T-cell (primary cell): ENCODE results near the gene RNU2-63P. TPM values are rescaled to one million over a fixed set of nuclear protein-coding genes. Genes with fewer than 3 reads are reported as not detected.
"Not testable (repeated sequence)": the region's sequence is repeated elsewhere in the genome, so short reads cannot be mapped to it uniquely, and the experiment has no call there.

Experiments
- ATAC-seq, 4 experiments: fragments of 200-7000 bp in 3 of 4; fragments of 150-1000 bp in 1 of 4; cut with Tn5 transposase; replicated peaks in 1 of 4; 1 replicate in 3 of 4; 2 replicates in 1 of 4; pipeline ENCODE4 v1.10.0; 2021; ENCODE audit warnings: moderate library complexity in 3 of 4, mild to moderate bottlenecking in 2 of 4, moderate number of reproducible peaks in 1 of 4
- CTCF ChIA-PET, 2 donors: fragments of 300-600 bp; sonication (Branson Sonifier 250); formaldehyde crosslinking; loops; one replicate each; lab custom pipeline; 2022; ENCODE audit warnings: antibody characterized with exemption in 2 of 2; lab: Charles Lee
- POLR2A ChIA-PET, 2 donors: fragments of 300-600 bp; sonication (Branson Sonifier 250); formaldehyde crosslinking; loops; one replicate each; lab custom pipeline; 2022; ENCODE audit warnings: antibody characterized with exemption in 2 of 2; lab: Charles Lee
- DNase-seq, 35 experiments: peaks; one replicate each; pipeline versions ENCODE4 v3.0.0 to v3.0.0-alpha.2; 2013 to 2023
- H3K27ac ChIP-seq: one replicate; pipeline ENCODE4 v1.5.1; 2013; ENCODE audit warnings: low read length
- H3K27me3 ChIP-seq, 2 experiments: replicated peaks in 1 of 2; 1 replicate in 1 of 2; 2 replicates in 1 of 2; pipeline versions ENCODE4 v1.6.1 to v1.7.0; 2013; ENCODE audit warnings: low read length in 1 of 2, mixed read lengths in 1 of 2; ENCODE audit not compliant: control insufficient read depth in 2 of 2, insufficient read depth in 2 of 2; ENCODE audit errors: extremely low read depth in 1 of 2
- H3K36me3 ChIP-seq, 2 donors: 1 replicate in 1 of 2; 2 replicates in 1 of 2; pipeline versions ENCODE4 v1.6.1 to v1.7.0; 2013; ENCODE audit warnings: low read length in 1 of 2; ENCODE audit not compliant: control insufficient read depth in 2 of 2, insufficient read depth in 1 of 2; ENCODE audit errors: extremely low read depth in 1 of 2
- H3K4me1 ChIP-seq, 2 experiments: 1 replicate in 1 of 2; 2 replicates in 1 of 2; pipeline versions ENCODE4 v1.6.1 to v1.7.0; 2013; ENCODE audit warnings: low read length in 2 of 2, mixed read lengths in 1 of 2; ENCODE audit not compliant: insufficient read depth in 2 of 2, control insufficient read depth in 1 of 2; ENCODE audit errors: extremely low read depth in 1 of 2
- H3K4me3 ChIP-seq, 2 donors: 1 replicate in 1 of 2; 2 replicates in 1 of 2; pipeline versions ENCODE4 v1.5.1 to v1.7.0; 2013; ENCODE audit warnings: mild to moderate bottlenecking in 2 of 2, low read length in 1 of 2, moderate library complexity in 1 of 2; ENCODE audit not compliant: control insufficient read depth in 1 of 2; ENCODE audit errors: extremely low read depth in 1 of 2
- H3K9me3 ChIP-seq: 2 replicates; pipeline ENCODE4 v1.7.0; 2013
- H3K27ac Mint-ChIP-seq, 2 donors: one replicate each; pipeline ENCODE4 v1.8.0; 2020 to 2021; ENCODE audit warnings: mild to moderate bottlenecking in 2 of 2, mixed read lengths in 2 of 2
- H3K27me3 Mint-ChIP-seq, 2 donors: one replicate each; pipeline ENCODE4 v1.8.0; 2021 to 2022; ENCODE audit warnings: mixed read lengths in 2 of 2
- H3K36me3 Mint-ChIP-seq: one replicate; pipeline ENCODE4 v1.8.0; 2021; ENCODE audit warnings: mixed read lengths
- H3K4me1 Mint-ChIP-seq, 3 donors: one replicate each; pipeline ENCODE4 v1.8.0; 2020 to 2022; ENCODE audit warnings: mixed read lengths in 3 of 3, mild to moderate bottlenecking in 1 of 3
- H3K4me3 Mint-ChIP-seq, 3 donors: one replicate each; pipeline ENCODE4 v1.8.0; 2020 to 2022; ENCODE audit warnings: mild to moderate bottlenecking in 3 of 3, mixed read lengths in 3 of 3, moderate library complexity in 3 of 3
- H3K9me3 Mint-ChIP-seq, 3 donors: one replicate each; pipeline ENCODE4 v1.8.0; 2020 to 2022; ENCODE audit warnings: mixed read lengths in 3 of 3
- WGBS: methylation state at CpG from one replicate; pipeline ENCODE4 v1.1.5; 2013; ENCODE audit warnings: missing lambda C conversion rate; ENCODE audit not compliant: insufficient coverage; 5-methylcytosine and 5-hydroxymethylcytosine counted together
- total RNA-seq, 35 experiments: library from RNA in 6 of 35; stranded (reverse) in 6 of 35; fragments of 120-200 nt in 1 of 35; gene quantifications; one replicate each; pipeline versions ENCODE4 v1.2.1 to v1.2.4 and lab custom pipeline; 2013 to 2026

RNU2-63P gene
- total RNA-seq, 5 donors from 2014 or later (not counting 1 experiment from before 2014, with no cell fraction given) = 4.0 to 18.7 (median 13.3) TPM; not detected in 2

DNA sequence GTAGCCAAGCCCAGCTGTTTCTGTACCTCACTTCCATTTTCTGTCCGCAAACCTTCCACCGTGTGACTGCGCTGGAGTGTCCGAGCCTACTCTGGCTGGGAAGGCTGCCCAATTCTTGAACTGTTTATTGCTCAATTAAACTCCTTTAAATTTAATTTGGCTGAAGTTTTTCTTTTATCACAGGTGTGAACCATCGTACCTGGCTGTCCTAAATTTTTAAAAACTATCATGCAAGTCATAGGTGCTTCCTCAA, 6.2 kb upstream of the RNU2-63P start:
- no peaks in the 10 kb centered on the region for H3K9me3 ChIP-seq
- peaks cover 0 to under 1% of the 10 kb centered on the region in 2 experiments for H3K27me3 ChIP-seq
- peaks cover 0 to 4% of the 10 kb centered on the region in 2 donors for H3K36me3 ChIP-seq
- Mint-ChIP-seq H3K27ac (no peak overlapping the region), H3K27me3 (no peaks in the 10 kb centered on the region), H3K4me3 (no peak overlapping the region), H3K4me1 (peaks cover 3 to 10% (median 8%) of the 10 kb centered on the region in 3 donors), H3K36me3 (peaks cover 16% of the 10 kb centered on the region), H3K9me3 (peaks cover 0 to 4% (median 0%) of the 10 kb centered on the region in 3 donors)
- DNase-seq (no peak), ATAC-seq (no peak)
- H3K4me3 ChIP-seq = no peak overlapping the region
- 100% methylated on average over 4 of the region's 5 CpGs for WGBS
- ChIA-PET CTCF (no interaction called here), POLR2A (interaction anchor here in 1 of 2 donors (0.5 to 0.7 kb wide), 2 partner anchors 37 to 148 kb away, joined by 3 to 9 read pairs; partner anchors contain the start of gene THNSL2)
- peaks cover 0 to 1% of the 10 kb centered on the region in 2 experiments for H3K4me1 ChIP-seq
- no peak overlapping the region for H3K27ac ChIP-seq

DNA sequence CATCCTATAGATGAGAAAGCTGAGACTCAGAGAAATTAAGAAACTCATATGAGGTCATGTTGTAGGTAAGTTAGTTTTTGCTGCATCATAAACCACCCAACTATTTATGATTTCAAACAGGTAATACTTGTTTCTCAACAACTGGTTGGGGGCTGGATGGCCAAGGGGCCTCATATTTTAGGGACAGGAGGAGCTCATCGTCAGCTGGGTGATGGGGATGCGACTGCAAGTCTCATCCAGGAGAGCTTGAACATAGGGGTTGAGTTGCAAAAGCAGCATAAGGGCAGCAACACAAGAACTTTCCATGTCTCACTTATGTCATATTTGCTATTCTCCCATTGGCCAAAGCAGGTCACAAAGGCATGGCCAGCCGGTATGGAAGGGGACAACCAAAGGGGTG, 3.6 kb upstream of the RNU2-63P start:
- no peaks in the 10 kb centered on the region for H3K9me3 ChIP-seq
- no peak overlapping the region for H3K27ac ChIP-seq
- DNase-seq (no peak), ATAC-seq (no peak)
- WGBS = no CpG with 5 or more reads among the region's 3 CpGs
- Mint-ChIP-seq H3K27me3 (no peaks in the 10 kb centered on the region), H3K27ac (no peak overlapping the region), H3K9me3 (peaks cover 0 to 4% (median 0%) of the 10 kb centered on the region in 3 donors), H3K36me3 (peaks cover 3% of the 10 kb centered on the region), H3K4me1 (peaks cover 14 to 22% (median 21%) of the 10 kb centered on the region in 3 donors), H3K4me3 (no peak overlapping the region)
- H3K4me1 ChIP-seq = peaks cover 0 to 13% of the 10 kb centered on the region in 2 experiments
- H3K4me3 ChIP-seq = no peak overlapping the region
- ChIA-PET CTCF (interaction anchor here in 1 of 2 donors (0.6 kb wide), 1 partner anchor 140 kb away, joined by 4 read pairs; no protein-coding TSS in a partner anchor), POLR2A (no interaction called here)
- no peaks in the 10 kb centered on the region for H3K36me3 ChIP-seq
- peaks cover 0 to 5% of the 10 kb centered on the region in 2 experiments for H3K27me3 ChIP-seq

DNA sequence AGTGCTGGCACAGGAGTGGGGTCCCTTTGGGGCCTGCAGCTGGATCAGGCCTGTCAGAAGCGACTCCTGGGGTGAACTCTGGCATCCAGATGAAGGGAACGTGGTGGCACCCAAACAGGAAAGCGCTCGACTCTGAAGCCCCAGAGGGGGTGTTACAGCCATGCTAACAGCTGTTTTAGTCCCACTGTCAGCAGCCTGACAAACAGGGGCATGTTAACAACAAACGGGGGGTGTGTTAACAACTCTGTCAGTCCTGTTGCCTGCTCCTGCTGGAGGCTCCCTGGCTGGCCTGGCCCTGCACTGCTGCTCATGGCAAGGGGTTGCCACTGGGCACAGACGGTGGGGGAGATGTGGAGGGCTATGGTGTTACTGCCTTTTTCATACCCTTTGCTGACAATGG, 2.6 kb upstream of the RNU2-63P start:
- Histone ChIP-seq H3K27ac (no peak overlapping the region), H3K27me3 (peaks cover 0 to 5% of the 10 kb centered on the region in 2 experiments), H3K36me3 (no peaks in the 10 kb centered on the region), H3K9me3 (no peaks in the 10 kb centered on the region), H3K4me3 (no peak overlapping the region), H3K4me1 (peaks cover 0 to 13% of the 10 kb centered on the region in 2 experiments)
- Mint-ChIP-seq H3K27me3 (no peaks in the 10 kb centered on the region), H3K36me3 (peaks cover 3% of the 10 kb centered on the region), H3K4me1 (peaks cover 14 to 25% (median 21%) of the 10 kb centered on the region in 3 donors), H3K9me3 (peaks cover 0 to 4% (median 0%) of the 10 kb centered on the region in 3 donors), H3K27ac (no peak overlapping the region), H3K4me3 (no peak overlapping the region)
- 91% methylated on average over 6 of the region's 6 CpGs for WGBS
- ATAC-seq = no peak
- CTCF ChIA-PET = no interaction called here
- no peak for DNase-seq
- POLR2A ChIA-PET = interaction anchor here in 1 of 2 donors (0.8 kb wide), 1 partner anchor 34 kb away, joined by 4 read pairs; no protein-coding TSS in a partner anchor

DNA sequence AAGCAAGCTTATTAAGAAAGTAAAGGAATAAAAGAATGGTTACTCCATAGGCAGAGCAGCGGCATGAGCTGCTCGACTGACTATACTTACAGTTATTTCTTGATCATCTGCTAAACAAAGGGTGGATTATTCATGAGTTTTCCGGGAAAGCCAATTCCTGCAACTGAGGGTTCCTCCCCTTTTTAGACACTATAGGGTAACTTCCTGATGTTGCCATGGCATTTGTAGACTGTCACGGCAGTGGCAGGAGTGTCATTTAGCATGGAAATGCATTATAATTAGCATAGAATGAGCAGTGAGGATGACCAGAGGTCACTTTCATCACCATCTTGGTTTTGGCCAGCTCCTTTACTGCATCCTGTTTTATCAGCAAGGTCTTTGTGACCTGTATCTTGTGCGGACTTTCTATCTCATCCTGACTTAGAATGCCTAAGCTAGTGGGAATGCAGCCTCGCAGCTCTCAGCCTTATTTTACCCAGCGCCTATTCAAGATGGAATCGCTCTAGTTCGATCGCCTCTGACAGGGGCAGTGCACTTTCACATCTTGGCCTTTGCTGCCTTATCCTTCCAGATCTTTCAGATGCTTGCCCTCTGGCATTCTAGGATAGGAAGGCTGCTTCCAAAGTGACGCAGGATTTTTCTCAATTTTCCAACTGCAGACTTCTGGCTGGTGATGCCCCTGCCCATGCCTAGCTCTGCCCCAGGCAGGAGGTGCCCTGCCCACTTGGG, 1.9 kb upstream of the RNU2-63P start:
- H3K4me3 ChIP-seq, ATAC-seq, H3K36me3 Mint-ChIP-seq, CTCF ChIA-PET, H3K9me3 Mint-ChIP-seq, H3K36me3 ChIP-seq, H3K9me3 ChIP-seq, H3K27me3 Mint-ChIP-seq, POLR2A ChIA-PET, H3K27me3 ChIP-seq, DNase-seq, H3K27ac Mint-ChIP-seq, H3K27ac ChIP-seq: not testable (repeated sequence)
- Mint-ChIP-seq H3K4me3 (peak overlapping the region; percentile 92 to 97 (median 95)), H3K4me1 (peaks cover 14 to 25% (median 21%) of the 10 kb centered on the region in 3 donors)
- H3K4me1 ChIP-seq = peaks cover 0 to 13% of the 10 kb centered on the region in 2 experiments
- WGBS = 96% methylated on average over 6 of the region's 11 CpGs

DNA sequence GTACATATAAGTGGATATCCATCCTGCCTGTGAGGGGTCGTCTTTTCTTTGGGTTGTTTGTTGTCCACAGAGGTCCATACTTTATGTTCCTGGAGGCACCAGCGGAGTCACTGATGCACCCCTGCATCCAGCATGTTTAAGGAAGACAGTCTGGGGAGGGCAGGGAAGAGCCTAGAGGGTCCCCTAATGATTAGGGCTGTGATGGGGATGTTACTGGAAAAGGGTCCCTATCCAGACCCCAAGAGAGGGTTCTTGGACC, 1.4 kb upstream of the RNU2-63P start:
- H3K36me3 Mint-ChIP-seq, H3K27me3 Mint-ChIP-seq, H3K36me3 ChIP-seq, H3K4me3 ChIP-seq, H3K9me3 Mint-ChIP-seq, H3K27ac ChIP-seq, ATAC-seq, H3K27me3 ChIP-seq, DNase-seq, H3K9me3 ChIP-seq, CTCF ChIA-PET: not testable (repeated sequence)
- Mint-ChIP-seq H3K4me3 (peak overlapping the region; percentile 92 to 97 (median 95)), H3K27ac (peak overlapping the region; percentile 99), H3K4me1 (peaks cover 14 to 25% (median 21%) of the 10 kb centered on the region in 3 donors)
- 96% methylated on average over 2 of the region's 2 CpGs for WGBS
- POLR2A ChIA-PET = interaction anchor here in 1 of 2 donors (2.1 kb wide), 1 partner anchor 19 kb away, joined by 4 read pairs; no protein-coding TSS in a partner anchor
- peaks cover 0 to 13% of the 10 kb centered on the region in 2 experiments for H3K4me1 ChIP-seq

DNA sequence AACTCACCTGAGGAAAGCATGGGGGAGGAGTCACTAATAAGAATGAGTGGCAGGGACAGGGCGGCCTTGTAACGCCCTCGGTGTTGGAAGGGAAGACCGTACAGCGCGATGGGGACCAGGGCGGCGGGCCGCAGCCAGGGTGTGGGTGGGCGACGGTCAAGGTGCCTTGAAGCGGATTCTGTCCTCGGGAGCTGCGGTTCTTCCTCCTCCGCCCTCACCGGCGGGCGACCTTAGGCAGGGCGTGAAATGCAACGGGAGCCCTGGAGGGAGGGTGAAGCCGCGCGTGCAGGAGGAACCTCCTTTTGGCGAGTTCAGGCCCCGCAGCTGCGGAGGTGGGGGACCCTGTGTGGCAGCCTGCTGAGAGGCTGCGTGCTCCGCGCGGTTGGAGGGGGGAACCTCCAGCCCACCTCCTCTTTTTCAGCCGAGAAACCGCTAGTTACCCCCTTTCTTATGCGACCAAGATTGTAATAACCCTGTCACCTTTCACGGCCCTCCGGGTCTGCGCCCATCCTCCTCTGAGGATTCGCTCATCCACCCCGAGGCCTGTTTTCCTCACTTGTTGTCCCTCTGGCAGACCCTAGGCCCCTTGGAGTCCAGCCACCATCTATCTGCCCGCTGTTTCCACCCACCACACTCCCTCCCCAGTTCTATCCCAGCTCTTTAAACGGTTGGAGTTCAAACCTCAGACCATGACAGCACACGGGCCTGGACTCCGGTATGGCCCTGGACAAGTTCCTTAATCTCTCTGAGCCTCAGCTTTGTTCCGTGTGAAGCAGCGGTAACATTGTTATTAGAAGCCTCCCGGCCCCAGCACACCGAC, 823 bp upstream of the RNU2-63P start:
- Mint-ChIP-seq H3K9me3 (peaks cover 0 to 4% (median 0%) of the 10 kb centered on the region in 3 donors), H3K4me3 (peak overlapping the region; percentile 92 to 97 (median 95)), H3K4me1 (peaks cover 14 to 25% (median 21%) of the 10 kb centered on the region in 3 donors), H3K36me3 (no peaks in the 10 kb centered on the region), H3K27me3 (no peaks in the 10 kb centered on the region), H3K27ac (peak overlapping the region; percentile 99)
- H3K4me3 ChIP-seq = peak overlapping the region; percentile 86 to 96
- ChIA-PET POLR2A (interaction anchor here in 1 of 2 donors (0.6 to 2.1 kb wide), 2 partner anchors 19 to 55 kb away, joined by 3 to 4 read pairs; no protein-coding TSS in a partner anchor), CTCF (interaction anchor here in 1 of 2 donors (0.5 to 1.6 kb wide), 2 partner anchors 7 to 43 kb away, joined by 3 to 4 read pairs; no protein-coding TSS in a partner anchor)
- no peaks in the 10 kb centered on the region for H3K36me3 ChIP-seq
- DNase-seq (peak in 7 of 35 experiments; percentile 26 to 45 (median 36)), ATAC-seq (peak; percentile 71 to 84 (median 79))
- H3K27ac ChIP-seq = peak overlapping the region; percentile 97
- 37% methylated on average over 29 of the region's 46 CpGs for WGBS
- H3K9me3 ChIP-seq = no peaks in the 10 kb centered on the region
- H3K27me3 ChIP-seq = peaks cover 0 to 5% of the 10 kb centered on the region in 2 experiments
- H3K4me1 ChIP-seq = peaks cover 0 to 13% of the 10 kb centered on the region in 2 experiments
